ENCODE measurements around the gene USB1. TPM values are rescaled to one million over a fixed set of nuclear protein-coding genes. Genes with fewer than 3 reads are reported as not detected.

The USB1 gene
- total RNA-seq, 1 experiment from 2014 or later, result 91.2 TPM

DNA sequence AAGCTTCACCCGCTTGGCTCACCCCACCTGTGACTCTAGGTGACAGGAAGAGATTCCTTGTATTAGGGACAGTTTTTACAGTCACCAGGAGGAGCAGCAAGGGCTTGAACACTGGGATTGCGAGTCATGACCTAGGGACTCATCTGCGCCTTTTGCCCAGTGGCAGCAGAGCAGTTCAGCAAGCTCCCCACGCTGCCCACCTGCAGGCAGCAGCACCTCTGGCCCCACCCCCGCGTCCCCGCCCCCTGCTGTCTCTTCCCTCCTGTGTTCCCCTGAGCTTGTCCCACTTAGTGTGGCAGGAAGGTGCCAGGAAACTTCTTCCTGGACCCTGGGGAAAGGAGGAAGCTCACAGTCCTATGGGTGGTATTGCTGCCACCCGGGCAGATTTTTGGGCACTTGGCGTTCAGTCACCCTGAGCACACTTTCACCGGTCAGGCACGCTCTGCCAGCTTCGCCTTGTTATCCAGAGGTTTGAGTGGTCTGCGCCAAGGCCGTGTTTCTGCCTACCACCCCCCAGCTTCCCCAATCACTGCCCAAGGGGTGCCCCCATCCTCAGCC lies 33.0 kb downstream of the USB1 start:
- DNase-seq, result no peak
- TF ChIP-seq CTCF (IDR thresholded peaks at IDR 0.05; ENCODE audit: insufficient read depth in 1 of 2, low read depth in 1 of 2, low read length in 1 of 2, severe bottlenecking in 1 of 2, unreplicated experiment in 1 of 2), result no peak
- H3K4me3 Mint-ChIP-seq (ENCODE audit: unreplicated experiment), result no peak overlapping the region
- H3K27me3 ChIP-seq (replicated peaks; ENCODE audit: control insufficient read depth, insufficient read depth, low read length), result no peaks in the 10 kb centered on the region
- peaks cover 1% of the 10 kb centered on the region; the same call in 1 of the 2 replicates for H3K36me3 ChIP-seq (ENCODE audit: control insufficient read depth, insufficient read depth, low read length)
- H3K9me3 Mint-ChIP-seq (ENCODE audit: unreplicated experiment), result no peaks in the 10 kb centered on the region
- H3K9me3 ChIP-seq, result no peaks in the 10 kb centered on the region
- POLR2A ChIA-PET, result interaction anchor here (0.7 kb wide), 1 partner anchor 95 kb away, joined by 3 read pairs; the partner anchor contains the start of gene CFAP20
- peaks cover 6% of the 10 kb centered on the region for H3K36me3 Mint-ChIP-seq (ENCODE audit: insufficient read depth, unreplicated experiment)
- H3K4me3 ChIP-seq (ENCODE audit: low read depth, low read length), result no peak overlapping the region
- intact Hi-C loops (cut with micrococcal nuclease; ENCODE audit: unreplicated experiment), result no loop called here
- CTCF ChIA-PET, result interaction anchor here (1.5 kb wide), 1 partner anchor 88 kb away, joined by 6 read pairs; no protein-coding TSS in a partner anchor
- peaks cover 6% of the 10 kb centered on the region for H3K4me1 Mint-ChIP-seq (ENCODE audit: low read depth, unreplicated experiment)
- no TSS peak for BruUV-seq (replicated peaks)
- H3K27ac Mint-ChIP-seq (ENCODE audit: unreplicated experiment), result no peak overlapping the region
- H3K27me3 Mint-ChIP-seq (ENCODE audit: insufficient read depth, unreplicated experiment), result no peaks in the 10 kb centered on the region
- H3K4me1 ChIP-seq, result peaks cover 5% of the 10 kb centered on the region

- intact Hi-C loops (cut with micrococcal nuclease; ENCODE audit: unreplicated experiment), result no loop called here
- Mint-ChIP-seq H3K4me3 (ENCODE audit: unreplicated experiment) (no peak overlapping the region), H3K36me3 (ENCODE audit: insufficient read depth, unreplicated experiment) (peaks cover 6% of the 10 kb centered on the region), H3K9me3 (ENCODE audit: unreplicated experiment) (no peaks in the 10 kb centered on the region), H3K4me1 (ENCODE audit: low read depth, unreplicated experiment) (peaks cover under 1% of the 10 kb centered on the region), H3K27ac (ENCODE audit: unreplicated experiment) (no peak overlapping the region), H3K27me3 (ENCODE audit: insufficient read depth, unreplicated experiment) (no peaks in the 10 kb centered on the region)
- Histone ChIP-seq H3K36me3 (ENCODE audit: control insufficient read depth, insufficient read depth, low read length) (peaks cover 1% of the 10 kb centered on the region; the same call in 1 of the 2 replicates), H3K4me3 (ENCODE audit: low read depth, low read length) (no peak overlapping the region), H3K4me1 (peaks cover 5% of the 10 kb centered on the region), H3K9me3 (no peaks in the 10 kb centered on the region), H3K27me3 (replicated peaks; ENCODE audit: control insufficient read depth, insufficient read depth, low read length) (no peaks in the 10 kb centered on the region)
- ChIA-PET CTCF (interaction anchor here (1.5 kb wide), 1 partner anchor 87 kb away, joined by 6 read pairs; no protein-coding TSS in a partner anchor), POLR2A (interaction anchor here (0.7 kb wide), 1 partner anchor 95 kb away, joined by 3 read pairs; the partner anchor contains the start of gene CFAP20)
- no peak for TF ChIP-seq CTCF (IDR thresholded peaks at IDR 0.05; ENCODE audit: insufficient read depth in 1 of 2, low read depth in 1 of 2, low read length in 1 of 2, severe bottlenecking in 1 of 2, unreplicated experiment in 1 of 2)
- no peak for DNase-seq
- no TSS peak for BruUV-seq (replicated peaks)
These were observed 33.6 kb downstream of the USB1 start for GRCh38 chr16:58034774-58035173.

DNA sequence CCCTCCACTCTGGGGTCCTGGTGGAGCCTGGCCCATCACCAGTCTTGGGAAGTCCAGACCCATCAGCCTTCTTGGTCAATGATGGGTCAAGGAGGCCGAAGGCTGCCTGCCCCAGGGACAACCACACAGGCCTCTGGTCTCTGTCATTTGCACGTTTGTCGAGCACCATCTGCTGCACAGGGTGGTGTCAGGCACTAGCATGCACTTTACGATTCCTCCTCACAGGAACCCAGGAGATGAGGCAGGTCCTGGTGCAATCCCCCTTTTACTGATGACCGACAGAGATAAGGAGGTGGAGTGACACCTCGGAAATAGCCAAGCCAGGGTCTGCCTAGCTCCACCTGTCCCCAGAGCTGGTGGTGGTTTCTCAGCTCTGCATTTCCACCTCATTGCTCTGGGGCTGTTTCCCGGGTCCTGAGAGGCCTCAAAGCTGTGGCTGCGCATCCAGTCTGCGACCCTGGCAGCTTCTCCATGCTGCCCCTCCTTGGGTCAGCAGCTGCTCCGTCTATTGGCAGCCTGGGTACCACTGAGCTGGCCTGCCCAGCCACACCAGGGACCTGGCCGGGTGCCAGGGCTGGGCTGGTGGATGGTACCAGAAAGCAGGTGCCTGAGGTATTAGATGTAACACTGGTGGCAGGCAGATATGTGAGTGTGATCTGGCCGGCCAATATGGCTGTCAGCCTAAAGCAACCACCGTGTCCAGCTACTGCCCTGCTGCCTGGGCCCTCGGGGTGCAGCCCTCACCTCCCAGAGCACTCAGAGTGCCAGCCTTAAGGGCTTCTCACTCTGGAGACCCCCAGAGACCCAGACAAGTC lies 34.4 kb downstream of the USB1 start:
- POLR2A ChIA-PET, result no interaction called here
- CTCF ChIA-PET, result no interaction called here
- intact Hi-C loops (cut with micrococcal nuclease; ENCODE audit: unreplicated experiment), result no loop called here

More for the DNA sequence above, 34.4 kb downstream of the USB1 start:
- no peak overlapping the region for H3K4me3 ChIP-seq (ENCODE audit: low read depth, low read length)
- Mint-ChIP-seq H3K9me3 (ENCODE audit: unreplicated experiment) (no peaks in the 10 kb centered on the region), H3K4me3 (ENCODE audit: unreplicated experiment) (no peak overlapping the region), H3K27ac (ENCODE audit: unreplicated experiment) (no peak overlapping the region), H3K4me1 (ENCODE audit: low read depth, unreplicated experiment) (no peaks in the 10 kb centered on the region), H3K27me3 (ENCODE audit: insufficient read depth, unreplicated experiment) (no peaks in the 10 kb centered on the region), H3K36me3 (ENCODE audit: insufficient read depth, unreplicated experiment) (peaks cover 6% of the 10 kb centered on the region)
- no TSS peak for BruUV-seq (replicated peaks)
- peaks cover 1% of the 10 kb centered on the region; the same call in 1 of the 2 replicates for H3K36me3 ChIP-seq (ENCODE audit: control insufficient read depth, insufficient read depth, low read length)
- H3K27me3 ChIP-seq (replicated peaks; ENCODE audit: control insufficient read depth, insufficient read depth, low read length), result no peaks in the 10 kb centered on the region
- H3K4me1 ChIP-seq, result peaks cover 5% of the 10 kb centered on the region
- no peak for TF ChIP-seq CTCF (IDR thresholded peaks at IDR 0.05; ENCODE audit: insufficient read depth in 1 of 2, low read depth in 1 of 2, low read length in 1 of 2, severe bottlenecking in 1 of 2, unreplicated experiment in 1 of 2)
- DNase-seq, result no peak
- no peaks in the 10 kb centered on the region for H3K9me3 ChIP-seq

All from Caco-2 (cell line).